Right forelimb (tissue), 1 donor: ENCODE measurements around the gene ADAMTSL5.
"Not testable (repeated sequence)": the region's sequence is repeated elsewhere in the genome, so short reads cannot be mapped to it uniquely, and the experiment has no call there.

Experiments
- DNase-seq: peaks from one replicate; pipeline ENCODE4 v3.0.0-alpha.2; 2018

Gene ADAMTSL5

GRCh38 chr19:1529430-1529816 lies 16.6 kb upstream of the ADAMTSL5 start:
- DNase-seq: no peak

- DNase-seq: no peak
These were observed 16.0 kb upstream of the ADAMTSL5 start for GRCh38 chr19:1528596-1529429.

- DNase-seq: no peak
These were observed 15.0 kb upstream of the ADAMTSL5 start for GRCh38 chr19:1527650-1528309.

GRCh38 chr19:1526979-1527649 lies 14.3 kb upstream of the ADAMTSL5 start:
- no peak for DNase-seq

GRCh38 chr19:1526066-1526778 lies 13.4 kb upstream of the ADAMTSL5 start:
- DNase-seq: no peak

- DNase-seq: no peak
These were observed 12.5 kb upstream of the ADAMTSL5 start for GRCh38 chr19:1525343-1525742.

GRCh38 chr19:1524972-1525325 lies 12.1 kb upstream of the ADAMTSL5 start:
- no peak for DNase-seq

- no peak for DNase-seq
These were observed 11.6 kb upstream of the ADAMTSL5 start for GRCh38 chr19:1524287-1524971.

GRCh38 chr19:1523412-1524286 lies 10.8 kb upstream of the ADAMTSL5 start, which contains the start of gene PLK5:
PLK5 (plus strand) TSS chr19:1524077; CDS start chr19:1526997, 2,920 bp downstream.
- DNase-seq: no peak

GRCh38 chr19:1522838-1523237 lies 10.0 kb upstream of the ADAMTSL5 start:
- DNase-seq: no peak

- DNase-seq: no peak
These were observed 9.2 kb upstream of the ADAMTSL5 start for GRCh38 chr19:1522061-1522460.

- no peak for DNase-seq
These were observed 8.8 kb upstream of the ADAMTSL5 start for GRCh38 chr19:1521636-1522035.

GRCh38 chr19:1520203-1520780 lies 7.5 kb upstream of the ADAMTSL5 start:
- no peak for DNase-seq

GRCh38 chr19:1519802-1520201 lies 7.0 kb upstream of the ADAMTSL5 start:
- DNase-seq: not testable (repeated sequence)

- no peak for DNase-seq
These were observed 5.7 kb upstream of the ADAMTSL5 start for GRCh38 chr19:1518471-1518870.

GRCh38 chr19:1516395-1516753 lies 3.6 kb upstream of the ADAMTSL5 start:
- DNase-seq: no peak

- DNase-seq: no peak
These were observed 2.3 kb upstream of the ADAMTSL5 start for GRCh38 chr19:1514986-1515721.

- DNase-seq: no peak
These were observed 1.5 kb upstream of the ADAMTSL5 start for GRCh38 chr19:1514295-1514661.

GRCh38 chr19:1513499-1514294 lies 878 bp upstream of the ADAMTSL5 start:
- no peak for DNase-seq
